Stimulated activated naive CD4-positive, alpha-beta T cell treated with Interleukin-2 at 50 U/mL for 16 hours (primary cell): ENCODE measurements around the gene NOMO2.
"Not testable (repeated sequence)": the region's sequence is repeated elsewhere in the genome, so short reads cannot be mapped to it uniquely, and the experiment has no call there.

Experiments used
- DNase-seq: peaks from one replicate; lab custom pipeline; 2025; lab: John Stamatoyannopoulos, UW

Gene NOMO2, protein sequence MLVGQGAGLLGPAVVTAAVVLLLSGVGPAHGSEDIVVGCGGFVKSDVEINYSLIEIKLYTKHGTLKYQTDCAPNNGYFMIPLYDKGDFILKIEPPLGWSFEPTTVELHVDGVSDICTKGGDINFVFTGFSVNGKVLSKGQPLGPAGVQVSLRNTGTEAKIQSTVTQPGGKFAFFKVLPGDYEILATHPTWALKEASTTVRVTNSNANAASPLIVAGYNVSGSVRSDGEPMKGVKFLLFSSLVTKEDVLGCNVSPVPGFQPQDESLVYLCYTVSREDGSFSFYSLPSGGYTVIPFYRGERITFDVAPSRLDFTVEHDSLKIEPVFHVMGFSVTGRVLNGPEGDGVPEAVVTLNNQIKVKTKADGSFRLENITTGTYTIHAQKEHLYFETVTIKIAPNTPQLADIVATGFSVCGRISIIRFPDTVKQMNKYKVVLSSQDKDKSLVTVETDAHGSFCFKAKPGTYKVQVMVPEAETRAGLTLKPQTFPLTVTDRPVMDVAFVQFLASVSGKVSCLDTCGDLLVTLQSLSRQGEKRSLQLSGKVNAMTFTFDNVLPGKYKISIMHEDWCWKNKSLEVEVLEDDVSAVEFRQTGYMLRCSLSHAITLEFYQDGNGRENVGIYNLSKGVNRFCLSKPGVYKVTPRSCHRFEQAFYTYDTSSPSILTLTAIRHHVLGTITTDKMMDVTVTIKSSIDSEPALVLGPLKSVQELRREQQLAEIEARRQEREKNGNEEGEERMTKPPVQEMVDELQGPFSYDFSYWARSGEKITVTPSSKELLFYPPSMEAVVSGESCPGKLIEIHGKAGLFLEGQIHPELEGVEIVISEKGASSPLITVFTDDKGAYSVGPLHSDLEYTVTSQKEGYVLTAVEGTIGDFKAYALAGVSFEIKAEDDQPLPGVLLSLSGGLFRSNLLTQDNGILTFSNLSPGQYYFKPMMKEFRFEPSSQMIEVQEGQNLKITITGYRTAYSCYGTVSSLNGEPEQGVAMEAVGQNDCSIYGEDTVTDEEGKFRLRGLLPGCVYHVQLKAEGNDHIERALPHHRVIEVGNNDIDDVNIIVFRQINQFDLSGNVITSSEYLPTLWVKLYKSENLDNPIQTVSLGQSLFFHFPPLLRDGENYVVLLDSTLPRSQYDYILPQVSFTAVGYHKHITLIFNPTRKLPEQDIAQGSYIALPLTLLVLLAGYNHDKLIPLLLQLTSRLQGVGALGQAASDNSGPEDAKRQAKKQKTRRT

DNA sequence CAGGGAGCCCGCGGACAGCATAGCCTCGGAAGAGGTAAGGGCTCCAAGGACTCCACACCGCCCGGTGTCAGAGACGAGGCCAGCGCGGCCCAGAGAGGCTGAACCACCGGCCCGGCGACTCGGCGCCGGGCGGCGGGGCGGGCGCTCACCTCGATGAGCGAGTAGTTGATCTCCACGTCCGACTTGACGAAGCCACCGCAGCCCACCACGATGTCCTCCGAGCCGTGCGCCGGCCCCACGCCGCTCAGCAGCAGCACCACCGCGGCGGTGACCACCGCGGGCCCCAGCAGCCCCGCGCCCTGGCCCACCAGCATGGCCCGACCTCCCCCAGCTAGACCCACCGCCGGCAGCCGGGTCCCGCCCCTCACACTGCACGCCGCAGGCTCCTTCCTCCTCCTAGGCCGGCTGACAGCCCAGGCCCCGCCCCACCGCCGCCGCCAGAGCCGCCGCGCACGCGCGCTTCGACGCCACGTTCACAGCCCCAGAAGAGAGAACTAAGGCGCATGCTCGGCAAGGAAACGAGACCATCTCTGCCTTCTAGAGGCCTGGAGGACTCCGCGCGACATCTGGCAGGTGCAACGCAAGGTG is at the start of gene NOMO2:
NOMO2 (minus strand) TSS at position 371 of the 588 bp plus-strand sequence; CDS start at position 314, 57 bp downstream.
- DNase-seq, result peak; percentile 36

DNA sequence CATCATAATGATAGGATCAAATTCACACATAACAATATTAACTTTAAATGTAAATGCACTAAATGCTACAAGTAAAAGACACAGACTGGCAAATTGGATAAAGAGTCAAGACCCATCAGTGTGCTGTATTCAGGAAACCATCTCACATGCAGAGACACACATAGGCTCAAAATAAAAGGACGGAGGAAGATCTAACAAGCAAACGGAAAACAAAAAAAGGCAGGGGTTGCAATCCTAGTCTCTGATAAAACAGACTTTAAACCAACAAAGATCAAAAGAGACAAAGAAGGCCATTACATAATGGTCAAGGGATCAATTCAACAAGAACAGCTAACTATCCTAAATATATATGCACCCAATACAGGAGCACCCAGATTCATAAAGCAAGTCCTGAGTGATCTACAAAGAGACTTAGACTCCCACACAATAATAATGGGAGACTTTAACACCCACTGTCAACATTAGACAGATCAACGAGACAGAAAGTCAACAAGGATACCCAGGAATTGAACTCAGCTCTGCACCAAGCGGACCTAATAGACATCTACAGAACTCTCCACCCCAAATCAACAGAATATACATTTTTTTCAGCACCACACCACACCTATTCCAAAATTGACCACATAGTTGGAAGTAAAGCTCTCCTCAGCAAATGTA is 48.4 kb upstream of the NOMO2 start:
- not testable (repeated sequence) for DNase-seq

DNA sequence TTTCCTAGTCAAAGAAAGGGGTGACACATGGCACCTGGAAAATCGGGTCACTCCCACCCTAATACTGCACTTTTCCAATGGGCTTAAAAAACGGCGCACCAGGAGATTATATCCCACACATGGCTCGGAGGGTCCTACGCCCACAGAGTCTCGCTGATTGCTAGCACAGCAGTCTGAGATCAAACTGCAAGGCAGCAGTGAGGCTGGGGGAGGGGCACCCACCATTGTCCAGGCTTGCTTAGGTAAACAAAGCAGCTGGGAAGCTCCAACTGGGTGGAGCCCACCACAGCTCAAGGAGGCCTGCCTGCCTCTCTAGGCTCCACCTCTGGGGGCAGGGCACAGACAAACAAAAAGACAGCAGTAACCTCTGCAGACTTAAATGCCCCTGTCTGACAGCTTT is 46.4 kb upstream of the NOMO2 start:
- not testable (repeated sequence) for DNase-seq

DNA sequence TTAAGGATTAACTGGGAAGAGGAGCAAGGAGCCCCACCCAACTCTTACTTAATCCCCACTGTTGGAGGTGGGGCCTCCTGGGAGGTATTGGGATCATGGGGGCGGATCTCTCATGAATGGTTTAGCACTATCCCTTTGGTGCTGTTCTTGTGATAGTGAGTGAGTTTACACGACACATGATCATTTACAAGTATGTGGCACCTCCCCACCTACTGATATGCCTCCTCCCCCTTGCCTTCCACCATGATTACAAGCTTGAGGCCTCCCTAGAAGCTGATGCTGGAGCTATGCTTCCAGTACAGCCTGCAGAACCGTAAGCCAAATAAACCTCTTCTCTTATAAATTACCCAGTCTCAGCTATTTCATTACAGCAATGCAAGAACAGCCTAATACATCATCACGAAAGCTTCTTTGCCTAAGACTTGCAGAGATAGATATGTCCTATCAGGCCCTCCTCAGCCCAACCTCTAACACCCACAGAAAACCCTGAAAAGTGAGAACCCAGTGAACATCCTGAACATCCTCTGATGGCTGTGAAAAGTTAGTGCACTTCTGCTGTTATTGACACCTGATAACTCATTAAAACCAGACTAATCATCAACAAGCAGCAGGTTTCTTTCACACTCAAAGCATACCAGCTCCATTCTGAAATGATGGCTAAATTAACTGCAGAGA is 41.8 kb upstream of the NOMO2 start:
- not testable (repeated sequence) for DNase-seq

DNA sequence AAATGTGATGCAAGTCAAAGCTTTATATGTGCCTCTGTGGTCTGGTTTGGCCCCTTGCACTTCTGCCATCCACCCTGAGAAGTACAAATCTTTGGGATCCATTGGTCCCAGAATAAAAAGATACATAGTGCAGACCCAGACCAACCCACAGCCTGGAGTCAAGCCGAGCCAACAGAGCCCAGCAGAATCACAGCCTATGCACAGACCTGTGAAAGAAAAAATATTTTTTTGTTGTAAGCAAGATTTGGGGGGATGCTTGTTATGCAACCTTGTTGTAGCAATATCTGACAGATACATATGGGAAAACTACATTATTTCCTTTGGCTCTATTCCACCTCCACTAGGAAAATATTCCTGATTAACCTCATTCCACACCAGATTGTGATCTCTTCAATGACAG is 36.7 kb upstream of the NOMO2 start:
- not testable (repeated sequence) for DNase-seq

DNA sequence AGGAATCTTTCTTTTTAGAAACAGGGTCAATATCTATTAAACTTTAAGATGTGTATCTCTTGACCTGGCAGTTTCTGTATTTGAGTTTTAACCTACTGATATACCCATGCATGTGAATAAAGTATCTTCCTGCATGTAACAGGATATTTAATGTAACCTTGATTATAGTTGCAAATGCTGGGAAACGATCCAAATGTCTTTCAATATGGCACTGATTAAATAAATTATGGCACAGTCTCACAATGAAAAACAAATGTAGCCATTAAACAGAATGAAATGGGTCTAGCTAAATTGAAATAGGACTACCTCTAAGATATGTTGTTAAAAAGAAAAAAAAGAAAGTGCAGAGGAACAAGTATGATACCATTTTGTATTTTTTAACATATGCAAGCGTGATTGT is 35.8 kb upstream of the NOMO2 start:
- DNase-seq, result not testable (repeated sequence)

DNA sequence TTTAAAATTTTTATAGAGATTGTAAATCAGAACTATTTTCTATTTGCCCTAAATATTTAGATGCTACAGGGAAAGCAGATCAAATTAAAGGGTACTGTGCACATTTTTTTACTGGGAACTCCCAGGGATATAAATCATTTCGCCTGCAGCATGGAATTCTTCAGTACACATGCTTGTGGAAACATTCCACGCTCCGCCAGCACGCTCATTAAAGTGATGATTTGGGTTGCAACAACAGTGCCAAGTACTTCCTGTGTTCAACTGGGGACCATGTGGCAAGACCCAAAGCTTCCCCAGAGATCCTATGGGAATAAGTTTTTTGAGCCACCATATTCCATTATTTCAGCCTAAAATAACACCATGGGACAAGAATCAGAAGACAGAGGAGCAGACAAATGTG is 35.4 kb upstream of the NOMO2 start:
- not testable (repeated sequence) for DNase-seq

DNA sequence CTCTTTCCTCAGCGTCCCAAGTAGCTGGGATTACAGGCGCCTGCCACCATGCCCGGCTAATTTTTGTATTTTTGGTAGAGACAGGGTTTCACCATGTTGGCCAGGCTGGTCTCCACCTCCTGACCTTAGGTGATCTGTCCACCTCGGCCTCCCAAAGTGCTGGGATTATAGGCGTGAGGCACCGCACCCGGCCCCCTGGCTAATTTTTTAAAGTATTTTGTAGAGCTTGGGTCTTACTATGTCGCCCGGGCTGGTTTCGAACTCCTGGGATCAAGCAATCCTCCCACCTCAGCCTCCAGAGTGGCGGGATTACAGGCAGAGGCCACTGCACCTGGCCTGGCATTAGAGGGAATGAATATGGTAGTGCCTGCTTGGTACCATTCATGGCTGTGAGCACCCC is 33.9 kb upstream of the NOMO2 start:
- DNase-seq, result not testable (repeated sequence)

DNA sequence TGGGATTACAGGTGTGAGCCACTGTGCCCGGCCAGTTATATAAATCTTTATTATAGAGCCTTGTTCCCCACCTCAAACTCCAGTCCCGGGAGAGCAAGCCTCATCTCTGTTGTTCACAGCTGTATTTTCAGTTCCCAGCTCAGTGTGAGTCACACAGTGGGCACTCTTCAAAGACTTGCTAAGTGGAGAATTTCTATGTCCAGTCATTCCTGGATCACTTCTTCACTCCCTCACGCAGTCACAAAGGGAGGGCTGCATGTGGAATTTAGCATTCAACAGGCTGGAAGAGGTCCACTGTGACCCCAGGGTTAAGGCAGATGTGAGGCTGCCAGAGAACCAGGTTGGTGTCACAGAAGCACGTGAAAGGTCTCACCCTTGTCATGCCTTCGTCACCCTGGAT is 33.0 kb upstream of the NOMO2 start:
- not testable (repeated sequence) for DNase-seq

DNA sequence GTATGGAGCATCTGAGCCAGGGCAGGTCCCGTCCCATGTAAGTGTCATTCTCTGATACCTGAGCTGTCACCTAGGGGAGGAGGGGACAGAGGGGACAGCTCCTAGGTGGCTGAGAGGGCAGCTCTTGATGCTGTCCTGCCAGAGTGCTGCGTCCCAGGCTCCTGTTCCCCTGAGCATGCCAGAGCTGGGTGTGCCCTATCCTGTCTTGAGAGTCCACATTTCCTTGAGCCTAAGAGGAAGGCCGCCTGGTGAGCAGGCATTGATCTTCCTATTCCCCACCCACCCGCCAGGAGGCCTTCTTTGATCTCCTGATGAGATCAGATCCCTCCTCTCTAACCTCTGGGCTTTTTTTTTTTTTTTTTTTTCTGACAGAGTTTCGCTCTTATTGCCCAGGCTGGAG is 32.0 kb upstream of the NOMO2 start:
- DNase-seq, result not testable (repeated sequence)

DNA sequence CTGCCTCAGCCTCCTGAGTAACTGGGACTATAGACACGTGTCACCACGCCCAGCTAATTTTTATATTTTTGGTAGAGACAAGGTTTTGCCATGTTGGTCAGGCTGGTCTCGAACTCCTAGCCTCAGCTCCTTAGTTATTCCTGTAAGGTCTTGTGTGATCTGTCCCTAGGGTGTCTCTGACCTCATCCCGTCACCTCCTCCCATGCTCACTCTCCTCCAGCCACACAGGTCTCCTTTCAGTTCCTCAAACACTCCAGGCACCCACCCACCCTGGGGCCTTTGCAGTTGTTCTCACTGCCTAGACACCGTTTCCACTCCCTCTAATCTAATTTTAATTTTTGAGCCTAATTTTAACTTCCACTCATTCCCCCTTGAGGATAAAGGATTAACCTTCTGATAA is 31.1 kb upstream of the NOMO2 start:
- not testable (repeated sequence) for DNase-seq

DNA sequence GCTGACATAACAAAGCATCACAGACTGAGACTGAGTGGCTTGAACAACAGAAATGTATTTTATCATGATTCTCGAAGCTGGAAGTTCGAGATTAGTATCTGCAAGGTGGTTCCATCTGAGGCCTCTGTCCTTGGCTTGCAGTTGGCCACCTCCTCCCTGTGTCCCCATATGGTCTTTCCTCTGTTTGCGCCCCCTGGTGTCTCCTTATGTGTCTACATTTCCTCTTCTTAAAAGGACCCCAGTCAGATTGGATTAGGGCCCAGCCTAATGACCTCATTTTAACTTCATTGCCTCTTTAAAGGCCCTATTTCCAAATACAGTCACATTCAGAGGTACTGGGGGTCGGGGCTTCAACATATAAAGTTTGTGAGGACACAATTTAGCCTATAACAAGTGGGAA is 30.0 kb upstream of the NOMO2 start:
- DNase-seq, result not testable (repeated sequence)

DNA sequence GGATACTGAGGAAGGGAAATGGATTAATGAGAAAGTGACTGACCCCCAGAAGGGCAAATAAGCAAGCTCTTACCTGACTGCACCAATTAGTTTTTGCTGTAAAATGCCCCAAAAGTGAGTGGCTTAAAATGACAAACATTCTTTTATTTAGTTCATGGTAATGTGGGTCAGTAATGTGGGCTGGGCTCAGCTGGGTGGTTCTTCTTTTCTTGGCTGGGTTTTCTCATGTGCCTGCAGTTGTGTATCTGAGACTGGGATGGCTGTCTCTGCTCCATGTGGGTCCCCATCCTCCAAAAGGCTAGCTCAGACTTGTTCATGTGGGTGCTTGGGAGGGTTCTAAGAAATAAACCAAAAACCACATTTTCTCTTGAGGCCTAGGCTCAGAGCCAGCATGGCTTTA is 29.5 kb upstream of the NOMO2 start:
- not testable (repeated sequence) for DNase-seq

DNA sequence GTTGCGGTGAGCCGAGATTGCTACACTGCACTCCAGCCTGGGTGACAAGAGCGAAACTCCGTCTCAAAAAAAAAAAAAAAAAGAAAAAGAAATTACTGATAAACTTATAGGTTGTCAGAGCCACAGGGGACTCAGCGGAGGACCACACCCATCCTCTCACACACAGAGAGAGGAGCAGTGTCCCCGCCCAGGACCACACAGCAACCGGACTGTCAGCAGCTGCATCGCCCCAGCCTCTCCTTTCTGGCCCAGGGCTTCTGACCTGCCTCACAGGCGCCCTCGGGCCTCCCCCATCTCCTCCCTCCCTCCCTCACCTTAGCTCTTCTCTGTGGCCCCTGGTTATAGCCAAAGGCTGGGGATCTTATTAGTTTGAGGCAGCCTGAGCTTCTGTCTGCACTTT is 27.9 kb upstream of the NOMO2 start:
- DNase-seq, result not testable (repeated sequence)

DNA sequence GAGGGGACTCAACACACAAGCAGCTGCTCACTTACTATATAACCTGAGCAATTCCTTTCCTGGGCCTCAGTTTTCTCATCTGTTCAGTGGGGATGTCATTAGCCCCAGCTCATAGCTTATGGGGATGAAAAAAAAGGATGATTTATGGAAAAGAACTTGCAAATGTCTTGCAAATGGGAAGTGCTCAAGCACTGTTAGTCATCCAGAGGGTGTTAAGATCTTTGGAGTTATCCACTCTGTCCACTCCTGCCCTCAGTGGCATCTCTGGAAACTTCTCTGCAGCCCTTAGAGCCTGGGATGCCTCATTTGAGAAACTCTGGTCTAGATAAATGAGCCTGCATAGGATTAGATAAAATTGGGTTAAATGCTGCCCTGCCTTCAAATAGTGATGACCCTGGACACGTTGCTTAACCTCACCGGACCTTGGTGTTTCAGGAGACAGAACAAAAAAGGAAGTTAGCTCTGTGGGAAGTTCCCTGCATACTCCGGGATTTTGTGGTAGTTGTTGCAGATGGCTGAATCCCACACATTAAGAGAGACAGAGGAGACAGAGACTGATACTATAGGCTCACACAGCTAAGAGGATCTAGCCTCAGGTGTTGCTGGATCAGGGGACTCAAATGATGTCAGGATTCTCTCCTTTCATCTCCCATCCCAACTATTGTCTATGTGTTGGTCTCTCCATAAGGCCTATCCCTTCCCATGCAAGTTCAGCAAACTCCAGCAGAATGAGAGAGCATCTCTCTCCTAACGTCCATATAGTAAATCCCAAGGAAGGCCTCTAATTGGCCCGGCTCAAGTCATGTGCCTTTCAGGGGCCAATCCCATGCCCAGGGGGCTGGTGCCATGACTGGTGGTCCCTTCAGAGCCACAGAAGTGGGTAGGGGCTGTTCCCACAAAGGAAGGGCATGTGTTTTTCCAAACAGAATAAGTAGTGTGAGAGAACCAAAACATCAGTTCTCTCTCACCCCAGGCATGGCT is 25.0 kb upstream of the NOMO2 start:
- DNase-seq, result not testable (repeated sequence)

DNA sequence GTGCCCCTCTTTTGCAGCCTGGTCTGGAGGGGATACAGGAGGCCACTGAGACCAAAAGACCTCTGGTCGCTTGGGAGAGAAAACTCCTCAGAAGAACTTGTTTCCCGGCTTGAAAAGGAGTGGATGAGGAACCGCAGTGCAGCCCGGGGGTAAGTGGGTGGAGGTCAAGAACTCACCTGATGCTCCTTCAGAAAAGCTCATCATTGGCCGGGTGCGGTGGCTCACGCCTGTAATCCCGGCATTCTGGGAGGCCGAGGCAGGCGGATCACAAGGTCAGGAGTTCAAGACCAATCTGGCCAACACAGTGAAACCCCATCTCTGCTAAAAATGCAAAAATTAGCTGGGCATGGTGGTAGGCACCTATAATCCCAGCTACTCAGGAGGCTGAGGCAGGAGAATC is 23.9 kb upstream of the NOMO2 start:
- DNase-seq, result not testable (repeated sequence)

DNA sequence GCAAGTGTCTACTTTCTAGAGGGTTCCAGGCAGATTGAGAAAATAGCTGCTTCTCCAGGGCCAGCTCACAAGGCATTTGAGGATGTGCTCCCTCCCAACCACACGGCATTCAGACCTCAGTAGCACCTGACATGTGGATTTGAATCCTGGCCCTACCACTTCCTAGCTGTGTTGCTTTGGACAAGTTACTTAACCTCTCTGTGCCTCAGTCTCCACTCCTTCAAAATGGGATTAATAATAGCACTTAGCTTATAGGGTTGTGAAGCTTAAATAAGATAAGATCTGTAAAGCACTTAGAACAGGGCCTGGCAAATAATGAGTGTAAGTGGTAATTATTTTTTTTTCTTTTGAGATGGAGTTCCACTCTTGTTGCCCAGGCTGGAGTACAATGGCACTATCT is 21.0 kb upstream of the NOMO2 start:
- DNase-seq, result no peak

DNA sequence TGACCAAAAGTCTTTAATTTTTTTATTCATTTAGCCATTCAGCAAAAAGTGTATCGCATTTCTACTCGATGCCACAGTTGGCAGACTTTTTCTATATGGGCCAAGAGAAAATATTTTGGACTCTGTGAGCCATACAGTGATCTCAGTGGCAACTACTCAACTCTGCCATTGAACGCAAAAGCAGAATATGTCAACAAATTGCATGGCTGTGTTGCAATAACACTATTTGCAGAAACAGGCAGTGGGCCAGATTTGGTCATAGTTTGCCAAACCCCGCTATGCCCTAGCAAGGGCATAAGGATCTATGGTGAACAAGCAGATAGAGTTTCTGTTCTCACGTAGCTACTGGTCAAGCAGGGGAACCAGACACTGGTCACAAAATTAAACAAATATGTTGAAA is 18.5 kb upstream of the NOMO2 start:
- DNase-seq, result not testable (repeated sequence)

DNA sequence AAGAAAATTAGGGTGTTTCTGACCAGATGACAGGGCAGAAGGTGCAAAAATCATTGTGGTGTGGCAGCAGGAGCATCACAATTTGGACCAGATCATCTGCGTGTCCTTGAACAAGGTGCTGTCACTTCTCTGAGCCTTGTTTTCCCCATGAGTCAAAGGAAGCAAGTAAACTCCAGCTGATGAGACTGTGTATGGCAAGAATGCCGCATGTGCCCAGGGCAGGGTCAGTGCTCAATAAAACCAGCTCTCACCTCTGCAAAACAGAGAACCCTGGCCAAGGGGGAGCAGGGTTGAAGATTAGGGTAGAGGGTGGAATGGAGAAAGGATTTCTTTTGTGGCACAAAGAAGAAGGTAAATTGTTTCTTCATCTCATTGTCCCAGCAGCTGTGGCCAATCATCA is 17.4 kb upstream of the NOMO2 start:
- DNase-seq, result not testable (repeated sequence)
